ENCODE results near the gene CCL20.
"Not testable (repeated sequence)": the region's sequence is repeated elsewhere in the genome, so short reads cannot be mapped to it uniquely, and the experiment has no call there.

Gene CCL20

GRCh38 chr2:227813562-227814353 is at the start of gene CCL20:
TSS of gene CCL20 (plus strand) at chr2:227813842. CDS start at chr2:227813912, 70 bp downstream.
- DNase-seq (ENCODE audit: low spot score) = no peak
- no peak for FAIRE-seq

GRCh38 chr2:227765788-227766372 is 47.8 kb upstream of the CCL20 start:
- DNase-seq (ENCODE audit: low spot score) (no peak), FAIRE-seq (no peak)

- DNase-seq (ENCODE audit: low spot score) = peak; percentile 64
- FAIRE-seq = peak; percentile 84
These were observed 47.2 kb upstream of the CCL20 start for GRCh38 chr2:227766373-227766883.

GRCh38 chr2:227767830-227768229 is 45.8 kb upstream of the CCL20 start:
- no peak for DNase-seq (ENCODE audit: low spot score)
- FAIRE-seq = no peak

GRCh38 chr2:227772197-227772661 is 41.4 kb upstream of the CCL20 start:
- DNase-seq (ENCODE audit: low spot score) (no peak), FAIRE-seq (no peak)

GRCh38 chr2:227772932-227773331 is 40.7 kb upstream of the CCL20 start:
- FAIRE-seq (no peak), DNase-seq (ENCODE audit: low spot score) (no peak)

- FAIRE-seq = no peak
These were observed 39.5 kb upstream of the CCL20 start for GRCh38 chr2:227774011-227774624.

GRCh38 chr2:227774895-227775842 is 38.5 kb upstream of the CCL20 start:
- no peak for DNase-seq (ENCODE audit: low spot score)
- no peak for FAIRE-seq

More at GRCh38 chr2:227774011-227774624, 39.5 kb upstream of the CCL20 start:
- no peak for DNase-seq (ENCODE audit: low spot score)

- no peak for FAIRE-seq
These were observed 32.5 kb upstream of the CCL20 start for GRCh38 chr2:227780981-227781615.

GRCh38 chr2:227781841-227782240 is 31.8 kb upstream of the CCL20 start:
- DNase-seq (ENCODE audit: low spot score) = no peak
- FAIRE-seq = no peak

More at GRCh38 chr2:227780981-227781615, 32.5 kb upstream of the CCL20 start:
- no peak for DNase-seq (ENCODE audit: low spot score)

- no peak for DNase-seq (ENCODE audit: low spot score)
- no peak for FAIRE-seq
These were observed 30.8 kb upstream of the CCL20 start for GRCh38 chr2:227782804-227783203.

- no peak for DNase-seq (ENCODE audit: low spot score)
- FAIRE-seq = no peak
These were observed 30.1 kb upstream of the CCL20 start for GRCh38 chr2:227783404-227784138.

GRCh38 chr2:227785293-227785692 is 28.3 kb upstream of the CCL20 start:
- no peak for DNase-seq (ENCODE audit: low spot score)
- FAIRE-seq = peak; percentile 44

- peak; percentile 47 for DNase-seq (ENCODE audit: low spot score)
- no peak for FAIRE-seq
These were observed 25.1 kb upstream of the CCL20 start for GRCh38 chr2:227788561-227789018.

- FAIRE-seq (no peak), DNase-seq (ENCODE audit: low spot score) (no peak)
These were observed 23.8 kb upstream of the CCL20 start for GRCh38 chr2:227789803-227790202.

GRCh38 chr2:227793148-227793712 is 20.4 kb upstream of the CCL20 start:
- FAIRE-seq (no peak), DNase-seq (ENCODE audit: low spot score) (no peak)

GRCh38 chr2:227796045-227796711 is 17.5 kb upstream of the CCL20 start:
- FAIRE-seq (no peak), DNase-seq (ENCODE audit: low spot score) (no peak)

- not testable (repeated sequence) for FAIRE-seq
These were observed 16.9 kb upstream of the CCL20 start for GRCh38 chr2:227796768-227797167.

GRCh38 chr2:227799202-227799601 is 14.4 kb upstream of the CCL20 start:
- FAIRE-seq = no peak
- DNase-seq (ENCODE audit: low spot score) = no peak

More at GRCh38 chr2:227796768-227797167, 16.9 kb upstream of the CCL20 start:
- not testable (repeated sequence) for DNase-seq (ENCODE audit: low spot score)
